KMS-11 (cell line): Measurements from ENCODE around the gene SYNPO2.

Source experiments
- H2AFZ ChIP-seq: fragments of 200-600 bp; sonication (generic); 2 replicates; pipeline ENCODE4 v1.6.1; 2016; ENCODE audit warnings: antibody characterized with exemption, mixed run types, low read depth
- H3K27ac ChIP-seq: fragments of 200-600 bp; sonication (generic); 2 replicates; pipeline ENCODE4 v1.6.1; 2016; ENCODE audit warnings: mild to moderate bottlenecking, mixed run types
- H3K27me3 ChIP-seq: fragments of 200-600 bp; sonication (generic); 2 replicates; pipeline ENCODE4 v1.6.1; 2017; ENCODE audit warnings: mild to moderate bottlenecking, low read depth, mixed run types, moderate library complexity; ENCODE audit not compliant: insufficient read depth
- H3K36me3 ChIP-seq: fragments of 200-600 bp; sonication (generic); 2 replicates; pipeline ENCODE4 v1.6.1; 2017; ENCODE audit warnings: mild to moderate bottlenecking, mixed run types; ENCODE audit not compliant: insufficient read depth
- H3K4me1 ChIP-seq: fragments of 200-600 bp; sonication (generic); 2 replicates; pipeline ENCODE4 v1.6.1; 2016; ENCODE audit warnings: mild to moderate bottlenecking, low read depth, mixed run types; ENCODE audit not compliant: poor library complexity, severe bottlenecking
- H3K4me2 ChIP-seq: fragments of 200-600 bp; sonication (generic); 2 replicates; pipeline ENCODE4 v1.7.0; 2016; ENCODE audit warnings: mild to moderate bottlenecking, mixed run types
- H3K4me3 ChIP-seq: fragments of 200-600 bp; sonication (generic); IDR thresholded peaks from 2 replicates; pipeline ENCODE4 v1.6.1; 2017; ENCODE audit warnings: low read depth, low read length, mixed read lengths; ENCODE audit not compliant: insufficient read depth
- H3K79me2 ChIP-seq: fragments of 200-600 bp; sonication (generic); 2 replicates; pipeline ENCODE4 v1.6.1; 2016; ENCODE audit warnings: low read depth, mixed run types; ENCODE audit not compliant: insufficient read depth
- H3K9ac ChIP-seq: fragments of 200-600 bp; sonication (generic); 2 replicates; pipeline ENCODE4 v1.6.1; 2016; ENCODE audit warnings: mild to moderate bottlenecking, mixed run types
- H4K20me1 ChIP-seq: fragments of 200-600 bp; sonication (generic); 2 replicates; pipeline ENCODE4 v1.6.1; 2016; ENCODE audit warnings: mild to moderate bottlenecking, mixed run types; ENCODE audit not compliant: insufficient read depth
- CTCF ChIP-seq: fragments of 200-600 bp; sonication (generic); conservative IDR thresholded peaks from 2 replicates; pipeline ENCODE4 v1.6.1; 2017; ENCODE audit warnings: low read depth, mild to moderate bottlenecking, antibody characterized with exemption, low read length, moderate library complexity, mixed read lengths

SYNPO2 gene

GRCh38 chr4:118888666-118889311 is at the start of gene SYNPO2:
TSS of gene SYNPO2 (plus strand) at chr4:118888854. CDS start at chr4:118889037, 183 bp downstream.
- Histone ChIP-seq H3K79me2 (no peaks in the 10 kb centered on the region), H3K9ac (no peak within 1 kb of the TSS), H3K4me1 (no peaks in the 10 kb centered on the region), H3K4me2 (no peak within 1 kb of the TSS), H3K27me3 (no peaks in the 10 kb centered on the region), H3K4me3 (no peak within 1 kb of the TSS), H3K36me3 (no peaks in the 10 kb centered on the region), H2AFZ (no peak within 1 kb of the TSS), H3K27ac (no peak within 1 kb of the TSS), H4K20me1 (no peaks in the 10 kb centered on the region)
- no peak for TF ChIP-seq CTCF

- H3K27me3 ChIP-seq = no peaks in the 10 kb centered on the region
- H3K27ac ChIP-seq = no peak overlapping the region
- H3K36me3 ChIP-seq = no peaks in the 10 kb centered on the region
- H3K9ac ChIP-seq = no peak overlapping the region
- H3K79me2 ChIP-seq = peaks cover 11% of the 10 kb centered on the region
- TF ChIP-seq CTCF = no peak
- H3K4me3 ChIP-seq = no peak overlapping the region
- peaks cover 11% of the 10 kb centered on the region for H3K4me1 ChIP-seq
- no peak overlapping the region for H3K4me2 ChIP-seq
- H2AFZ ChIP-seq = no peak overlapping the region
- H4K20me1 ChIP-seq = no peaks in the 10 kb centered on the region
Observed at GRCh38 chr4:118839221-118839927, 49.3 kb upstream of the SYNPO2 start.

- H3K4me3 ChIP-seq = no peak overlapping the region
- no peak for TF ChIP-seq CTCF
Observed at GRCh38 chr4:118842055-118842454, 46.6 kb upstream of the SYNPO2 start.

GRCh38 chr4:118843237-118843636 is 45.4 kb upstream of the SYNPO2 start:
- H3K27ac ChIP-seq = no peak overlapping the region
- H3K4me1 ChIP-seq = no peaks in the 10 kb centered on the region
- no peaks in the 10 kb centered on the region for H3K36me3 ChIP-seq
- no peak overlapping the region for H3K4me3 ChIP-seq
- H4K20me1 ChIP-seq = no peaks in the 10 kb centered on the region
- no peak overlapping the region for H3K9ac ChIP-seq
- H3K79me2 ChIP-seq = no peaks in the 10 kb centered on the region
- H3K4me2 ChIP-seq = no peak overlapping the region
- no peak overlapping the region for H2AFZ ChIP-seq
- no peaks in the 10 kb centered on the region for H3K27me3 ChIP-seq
- TF ChIP-seq CTCF = no peak

More at GRCh38 chr4:118842055-118842454, 46.6 kb upstream of the SYNPO2 start:
- Histone ChIP-seq H3K36me3 (no peaks in the 10 kb centered on the region), H3K4me2 (no peak overlapping the region), H3K79me2 (no peaks in the 10 kb centered on the region), H3K9ac (no peak overlapping the region), H3K4me1 (peaks cover under 1% of the 10 kb centered on the region), H3K27me3 (no peaks in the 10 kb centered on the region), H2AFZ (no peak overlapping the region), H4K20me1 (no peaks in the 10 kb centered on the region), H3K27ac (no peak overlapping the region)
